Upper lobe of right lung (tissue), 1 donor: ENCODE data around the gene ZKSCAN1. TPM values are rescaled to one million over a fixed set of nuclear protein-coding genes. Genes with fewer than 3 reads are reported as not detected.

ENCODE experiments used
- ATAC-seq: fragments of 200-7000 bp; cut with Tn5 transposase; one replicate; pipeline ENCODE4 v1.9.1; 2020; ENCODE audit warnings: mild to moderate bottlenecking, moderate library complexity
- DNase-seq: peaks from one replicate; pipeline ENCODE4 v3.0.0-alpha.2; 2020
- H3K27ac ChIP-seq: fragments of 200-600 bp; one replicate; pipeline ENCODE4 v1.8.0; 2022
- H3K27me3 ChIP-seq: fragments of 200-600 bp; one replicate; pipeline ENCODE4 v1.8.0; 2022; ENCODE audit warnings: mild to moderate bottlenecking
- H3K36me3 ChIP-seq: fragments of 200-600 bp; one replicate; pipeline ENCODE4 v1.8.0; 2022
- H3K4me1 ChIP-seq: fragments of 200-600 bp; one replicate; pipeline ENCODE4 v1.8.0; 2022
- H3K4me3 ChIP-seq: fragments of 200-600 bp; one replicate; pipeline ENCODE4 v1.8.0; 2022; ENCODE audit warnings: mild to moderate bottlenecking
- H3K9me3 ChIP-seq: fragments of 200-600 bp; one replicate; pipeline ENCODE4 v1.8.0; 2022
- intact Hi-C: fragments of 100-400 bp; cut with DNase I; formaldehyde crosslinking; loops from one replicate; pipeline ENCODE4 v1.11.0; 2022
- total RNA-seq: library from RNA; stranded (reverse); fragmentation: NEBNext Ultra II Directional; extraction: Animal tissue kit (Norgen Biotek cat#: 25700); gene quantifications from one replicate; pipeline ENCODE4 v1.2.1, GENCODE V29; 2021
- TF ChIP-seq, protein P1 (sequence below): fragments of 200-600 bp; IDR thresholded peaks from one replicate; pipeline ENCODE4 v1.8.0; 2022; ENCODE audit warnings: antibody characterized with exemption
- donor health status: DM: no; HTN: yes; CAD: no; lungs with severe emphysema.

ZKSCAN1 gene
- total RNA-seq, 1 donor from 2014 or later, result 57.5 TPM

DNA sequence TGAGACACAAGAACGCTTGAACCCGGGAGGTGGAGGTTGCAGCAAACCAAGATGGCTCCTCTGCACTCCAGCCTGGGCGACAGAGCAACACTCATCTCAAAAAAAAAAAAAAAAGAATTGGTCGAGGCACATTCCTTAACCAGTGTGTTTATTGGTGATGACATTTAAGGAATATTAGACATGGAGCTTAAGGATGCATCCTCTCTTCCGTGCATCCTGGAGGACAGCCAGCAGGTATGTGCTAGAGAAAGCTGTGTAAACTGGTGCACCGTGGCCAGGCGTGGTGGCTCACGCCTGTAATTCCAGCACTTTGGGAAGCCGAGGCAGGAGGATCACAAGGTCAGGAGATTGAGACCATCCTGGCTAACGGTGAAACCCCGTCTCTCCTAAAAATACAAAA is 11.8 kb downstream of the ZKSCAN1 start:
- H3K4me3 ChIP-seq, result no peak overlapping the region
- ATAC-seq (no peak), DNase-seq (no peak)
- H3K27me3 ChIP-seq, result no peaks in the 10 kb centered on the region
- TF ChIP-seq, protein P1, sequence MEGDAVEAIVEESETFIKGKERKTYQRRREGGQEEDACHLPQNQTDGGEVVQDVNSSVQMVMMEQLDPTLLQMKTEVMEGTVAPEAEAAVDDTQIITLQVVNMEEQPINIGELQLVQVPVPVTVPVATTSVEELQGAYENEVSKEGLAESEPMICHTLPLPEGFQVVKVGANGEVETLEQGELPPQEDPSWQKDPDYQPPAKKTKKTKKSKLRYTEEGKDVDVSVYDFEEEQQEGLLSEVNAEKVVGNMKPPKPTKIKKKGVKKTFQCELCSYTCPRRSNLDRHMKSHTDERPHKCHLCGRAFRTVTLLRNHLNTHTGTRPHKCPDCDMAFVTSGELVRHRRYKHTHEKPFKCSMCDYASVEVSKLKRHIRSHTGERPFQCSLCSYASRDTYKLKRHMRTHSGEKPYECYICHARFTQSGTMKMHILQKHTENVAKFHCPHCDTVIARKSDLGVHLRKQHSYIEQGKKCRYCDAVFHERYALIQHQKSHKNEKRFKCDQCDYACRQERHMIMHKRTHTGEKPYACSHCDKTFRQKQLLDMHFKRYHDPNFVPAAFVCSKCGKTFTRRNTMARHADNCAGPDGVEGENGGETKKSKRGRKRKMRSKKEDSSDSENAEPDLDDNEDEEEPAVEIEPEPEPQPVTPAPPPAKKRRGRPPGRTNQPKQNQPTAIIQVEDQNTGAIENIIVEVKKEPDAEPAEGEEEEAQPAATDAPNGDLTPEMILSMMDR, result no peak
- H3K4me1 ChIP-seq, result no peaks in the 10 kb centered on the region
- intact Hi-C loops, result no loop called here
- no peak overlapping the region for H3K27ac ChIP-seq
- H3K36me3 ChIP-seq, result peaks cover 89% of the 10 kb centered on the region
- no peaks in the 10 kb centered on the region for H3K9me3 ChIP-seq

DNA sequence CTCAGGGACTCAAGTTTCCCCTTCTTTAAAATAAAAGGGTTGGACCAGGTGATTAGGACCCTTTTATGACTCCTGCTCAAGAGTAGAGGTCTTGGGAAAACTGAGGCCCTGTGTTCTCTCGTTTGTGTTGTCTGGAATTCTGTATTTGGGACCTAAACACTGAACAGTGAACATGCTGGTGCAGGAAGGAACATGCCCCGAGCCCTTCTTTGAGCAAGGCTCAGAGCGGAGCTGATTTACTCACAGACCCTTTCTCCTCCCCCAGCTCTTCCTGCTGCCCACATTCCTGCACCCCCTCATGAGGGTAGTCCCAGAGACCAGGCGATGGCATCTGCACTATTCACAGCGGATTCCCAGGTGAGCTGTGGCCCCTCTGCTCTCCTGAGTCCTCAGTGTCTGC is 14.2 kb downstream of the ZKSCAN1 start:
- Histone ChIP-seq H3K27ac (no peak overlapping the region), H3K36me3 (peaks cover 95% of the 10 kb centered on the region), H3K9me3 (no peaks in the 10 kb centered on the region), H3K27me3 (no peaks in the 10 kb centered on the region), H3K4me3 (no peak overlapping the region), H3K4me1 (no peaks in the 10 kb centered on the region)
- TF ChIP-seq, protein P1, result no peak
- intact Hi-C loops, result no loop called here
- DNase-seq (no peak), ATAC-seq (peak; percentile 17)

DNA sequence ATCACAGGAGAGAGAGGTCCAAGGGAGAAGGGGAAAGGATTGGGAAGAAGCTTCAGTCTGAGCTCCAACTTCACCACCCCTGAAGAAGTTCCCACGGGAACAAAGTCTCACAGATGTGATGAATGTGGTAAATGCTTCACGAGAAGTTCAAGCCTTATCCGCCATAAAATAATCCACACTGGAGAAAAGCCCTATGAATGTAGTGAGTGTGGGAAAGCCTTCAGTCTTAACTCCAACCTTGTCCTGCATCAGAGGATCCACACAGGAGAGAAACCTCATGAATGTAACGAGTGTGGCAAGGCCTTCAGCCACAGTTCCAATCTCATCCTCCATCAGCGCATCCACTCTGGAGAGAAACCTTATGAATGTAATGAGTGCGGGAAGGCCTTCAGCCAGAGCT is 18.1 kb downstream of the ZKSCAN1 start:
- no peak for ATAC-seq
- TF ChIP-seq, protein P1, result no peak
- DNase-seq, result no peak
- H3K9me3 ChIP-seq, result no peaks in the 10 kb centered on the region
- peaks cover 20% of the 10 kb centered on the region for H3K4me1 ChIP-seq
- no peak overlapping the region for H3K27ac ChIP-seq
- no peaks in the 10 kb centered on the region for H3K27me3 ChIP-seq
- no peak overlapping the region for H3K4me3 ChIP-seq
- intact Hi-C loops, result no loop called here
- peaks cover 70% of the 10 kb centered on the region for H3K36me3 ChIP-seq

DNA sequence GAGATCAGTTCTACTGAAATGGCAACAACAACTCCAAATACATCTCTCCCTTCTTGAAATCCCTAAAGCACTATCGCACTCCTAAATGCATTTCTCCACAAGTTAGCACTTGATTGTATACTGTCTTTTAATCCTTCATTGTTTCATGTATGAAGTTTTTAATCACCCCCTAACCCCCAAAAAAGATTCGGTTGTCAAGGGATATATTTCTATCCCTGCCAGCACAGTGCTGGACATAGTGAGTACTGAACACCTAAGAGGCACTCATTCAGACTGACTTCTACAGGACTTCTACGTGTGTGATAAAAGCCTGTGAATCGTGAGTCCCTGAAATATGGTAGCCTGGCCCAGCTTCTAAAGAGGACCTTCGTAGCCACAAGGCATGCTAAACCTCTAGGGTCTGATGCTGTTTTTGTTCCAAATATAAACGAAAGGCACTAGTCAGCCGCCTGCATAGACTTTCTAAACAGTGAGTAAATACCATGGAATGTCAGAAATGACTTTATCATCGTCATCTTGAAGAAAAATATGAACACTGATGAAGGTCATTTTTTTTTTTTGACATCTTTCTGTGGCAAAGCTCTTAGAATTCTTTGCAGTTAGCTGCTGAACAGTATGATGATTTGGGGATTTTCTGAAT is 19.6 kb downstream of the ZKSCAN1 start:
- H3K27ac ChIP-seq, result no peak overlapping the region
- H3K4me1 ChIP-seq, result peaks cover 20% of the 10 kb centered on the region
- TF ChIP-seq, protein P1, result no peak
- no peaks in the 10 kb centered on the region for H3K27me3 ChIP-seq
- intact Hi-C loops, result no loop called here
- ATAC-seq (no peak), DNase-seq (no peak)
- H3K9me3 ChIP-seq, result no peaks in the 10 kb centered on the region
- H3K4me3 ChIP-seq, result no peak overlapping the region
- peaks cover 56% of the 10 kb centered on the region for H3K36me3 ChIP-seq

DNA sequence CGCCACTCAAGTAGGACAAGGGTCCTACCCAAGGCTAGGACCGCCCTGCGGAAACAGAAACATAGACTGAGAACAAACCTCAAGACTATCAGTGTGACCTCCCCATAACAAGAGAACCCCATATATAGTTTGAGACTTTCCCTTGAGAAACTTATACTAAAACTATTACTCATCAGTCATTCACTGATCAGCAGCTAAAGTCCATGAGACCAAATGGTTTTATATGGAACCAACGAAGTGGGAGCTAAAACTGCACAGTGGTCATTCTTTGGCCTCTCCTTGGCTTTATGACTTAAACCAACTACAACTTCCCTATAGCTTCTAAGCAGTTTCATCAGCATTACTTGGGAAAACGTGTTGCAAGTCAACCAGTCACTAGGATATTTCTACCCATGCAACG is 20.5 kb downstream of the ZKSCAN1 start:
- DNase-seq, result no peak
- peaks cover 20% of the 10 kb centered on the region for H3K4me1 ChIP-seq
- H3K36me3 ChIP-seq, result peaks cover 47% of the 10 kb centered on the region
- TF ChIP-seq, protein P1, result no peak
- no peaks in the 10 kb centered on the region for H3K9me3 ChIP-seq
- H3K27me3 ChIP-seq, result no peaks in the 10 kb centered on the region
- intact Hi-C loops, result no loop called here
- peak overlapping the region; percentile 34 for H3K27ac ChIP-seq
- ATAC-seq, result no peak
- no peak overlapping the region for H3K4me3 ChIP-seq

DNA sequence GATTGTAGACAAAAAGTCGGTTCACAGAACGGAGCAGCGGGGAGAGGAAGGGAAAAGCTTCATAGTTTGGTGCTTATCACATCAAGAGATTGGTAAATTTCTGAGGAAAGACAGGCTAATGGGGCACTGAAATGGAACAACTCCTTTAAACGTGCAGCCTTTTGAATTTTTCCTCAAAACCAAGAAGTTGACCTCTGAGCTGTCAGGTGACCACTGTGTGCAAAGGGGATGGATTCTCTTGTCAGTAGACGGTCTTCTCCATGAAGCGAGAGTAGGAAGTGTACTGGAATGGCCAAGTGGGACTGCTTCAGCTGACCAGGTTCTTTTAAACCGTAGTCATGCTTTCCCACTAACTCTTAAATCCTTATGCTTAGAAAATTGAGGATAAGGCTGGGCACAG is 22.9 kb downstream of the ZKSCAN1 start:
- ATAC-seq, result no peak
- Histone ChIP-seq H3K9me3 (no peaks in the 10 kb centered on the region), H3K4me1 (peaks cover 20% of the 10 kb centered on the region), H3K27ac (no peak overlapping the region), H3K36me3 (peaks cover 25% of the 10 kb centered on the region), H3K27me3 (no peaks in the 10 kb centered on the region), H3K4me3 (no peak overlapping the region)
- no peak for DNase-seq
- intact Hi-C loops, result no loop called here
- TF ChIP-seq, protein P1, result no peak
